ENCODE measurements around the gene PHF21A.
"Not testable (repeated sequence)": the region's sequence is repeated elsewhere in the genome, so short reads cannot be mapped to it uniquely, and the experiment has no call there.

PHF21A gene

DNA sequence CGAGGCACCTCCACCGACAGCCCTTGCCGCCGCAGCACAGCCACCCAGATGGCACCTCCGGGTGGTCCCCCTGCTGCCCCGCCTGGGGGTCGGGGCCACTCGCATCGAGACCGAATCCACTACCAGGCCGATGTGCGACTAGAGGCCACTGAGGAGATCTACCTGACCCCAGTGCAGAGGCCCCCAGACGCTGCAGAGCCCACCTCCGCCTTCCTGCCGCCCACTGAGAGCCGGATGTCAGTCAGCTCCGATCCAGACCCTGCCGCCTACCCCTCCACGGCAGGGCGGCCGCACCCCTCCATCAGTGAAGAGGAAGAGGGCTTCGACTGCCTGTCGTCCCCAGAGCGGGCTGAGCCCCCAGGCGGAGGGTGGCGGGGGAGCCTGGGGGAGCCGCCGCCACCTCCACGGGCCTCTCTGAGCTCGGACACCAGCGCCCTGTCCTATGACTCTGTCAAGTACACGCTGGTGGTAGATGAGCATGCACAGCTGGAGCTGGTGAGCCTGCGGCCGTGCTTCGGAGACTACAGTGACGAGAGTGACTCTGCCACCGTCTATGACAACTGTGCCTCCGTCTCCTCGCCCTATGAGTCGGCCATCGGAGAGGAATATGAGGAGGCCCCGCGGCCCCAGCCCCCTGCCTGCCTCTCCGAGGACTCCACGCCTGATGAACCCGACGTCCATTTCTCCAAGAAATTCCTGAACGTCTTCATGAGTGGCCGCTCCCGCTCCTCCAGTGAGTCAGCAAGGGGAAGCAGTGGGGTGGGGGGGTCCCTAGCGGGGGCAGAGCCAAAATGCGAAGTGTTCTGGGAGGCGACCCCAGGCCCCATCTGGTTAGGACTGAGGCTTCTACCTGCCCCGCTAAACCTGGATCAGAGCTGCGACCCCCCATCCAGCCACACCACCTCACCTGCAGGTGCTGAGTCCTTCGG lies 218.5 kb downstream of the PHF21A start:
- H3K36me3 ChIP-seq (ENCODE audit: control insufficient read depth in 2 of 2, insufficient read depth in 2 of 2, low read length in 2 of 2) = peaks cover 0 to 12% of the 10 kb centered on the region in 2 donors
- no peaks in the 10 kb centered on the region for H3K9me3 ChIP-seq (ENCODE audit: control insufficient read depth in 2 of 2, low read length in 2 of 2)
- H3K27me3 ChIP-seq (ENCODE audit: control insufficient read depth in 1 of 2, insufficient read depth in 2 of 2, low read length in 2 of 2) = no peaks in the 10 kb centered on the region
- no peak overlapping the region for H3K27ac ChIP-seq (ENCODE audit: low read length)
- peaks cover 23% of the 10 kb centered on the region for H3K4me1 ChIP-seq (ENCODE audit: control insufficient read depth, insufficient read depth, low read length)
- H3K9ac ChIP-seq (ENCODE audit: low read length in 2 of 2) = no peak overlapping the region
- no peak overlapping the region for H3K4me3 ChIP-seq (ENCODE audit: low read length in 2 of 2)

GRCh38 chr11:45901626-45902025 lies 219.6 kb downstream of the PHF21A start:
- no peaks in the 10 kb centered on the region for H3K9me3 ChIP-seq (ENCODE audit: control insufficient read depth in 2 of 2, low read length in 2 of 2)
- no peak overlapping the region for H3K27ac ChIP-seq (ENCODE audit: low read length)
- H3K36me3 ChIP-seq (ENCODE audit: control insufficient read depth in 2 of 2, insufficient read depth in 2 of 2, low read length in 2 of 2) = peaks cover 0 to 12% of the 10 kb centered on the region in 2 donors
- peaks cover 21% of the 10 kb centered on the region for H3K4me1 ChIP-seq (ENCODE audit: control insufficient read depth, insufficient read depth, low read length)
- no peak overlapping the region for H3K9ac ChIP-seq (ENCODE audit: low read length in 2 of 2)
- H3K27me3 ChIP-seq (ENCODE audit: control insufficient read depth in 1 of 2, insufficient read depth in 2 of 2, low read length in 2 of 2) = no peaks in the 10 kb centered on the region
- no peak overlapping the region for H3K4me3 ChIP-seq (ENCODE audit: low read length in 2 of 2)

GRCh38 chr11:45900916-45901617 lies 220.2 kb downstream of the PHF21A start:
- Histone ChIP-seq H3K4me1 (ENCODE audit: control insufficient read depth, insufficient read depth, low read length) (peaks cover 21% of the 10 kb centered on the region), H3K27ac (ENCODE audit: low read length) (no peak overlapping the region), H3K9ac (ENCODE audit: low read length in 2 of 2) (peak overlapping the region; percentile 50 to 69), H3K27me3 (ENCODE audit: control insufficient read depth in 1 of 2, insufficient read depth in 2 of 2, low read length in 2 of 2) (no peaks in the 10 kb centered on the region), H3K36me3 (ENCODE audit: control insufficient read depth in 2 of 2, insufficient read depth in 2 of 2, low read length in 2 of 2) (peaks cover 0 to 12% of the 10 kb centered on the region in 2 donors), H3K9me3 (ENCODE audit: control insufficient read depth in 2 of 2, low read length in 2 of 2) (no peaks in the 10 kb centered on the region), H3K4me3 (ENCODE audit: low read length in 2 of 2) (peak overlapping the region; percentile 57 to 80)

DNA sequence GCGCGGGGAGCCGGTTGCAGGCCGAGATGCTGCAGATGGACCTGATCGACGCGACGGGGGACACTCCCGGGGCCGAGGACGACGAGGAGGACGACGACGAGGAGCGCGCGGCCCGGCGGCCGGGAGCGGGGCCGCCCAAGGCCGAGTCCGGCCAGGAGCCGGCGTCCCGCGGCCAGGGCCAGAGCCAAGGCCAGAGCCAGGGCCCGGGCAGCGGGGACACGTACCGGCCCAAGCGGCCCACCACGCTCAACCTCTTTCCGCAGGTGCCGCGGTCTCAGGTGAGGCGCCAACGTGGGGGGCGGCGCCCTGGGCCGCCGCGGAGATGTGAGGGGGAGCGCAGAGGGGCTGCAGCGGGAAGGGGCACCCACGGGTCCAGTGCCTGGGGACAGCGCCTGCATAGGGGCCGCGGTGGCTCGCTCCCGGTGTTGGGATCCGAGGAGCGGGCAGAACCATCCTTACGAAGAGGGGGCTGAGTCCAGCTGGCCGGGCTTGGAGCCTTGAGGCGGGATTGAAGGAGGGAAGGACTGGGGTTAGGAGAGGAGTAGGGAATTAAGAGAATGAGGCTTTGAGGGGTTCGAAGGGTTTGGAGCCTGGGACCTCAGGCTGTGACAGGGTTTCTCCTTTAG lies 221.0 kb downstream of the PHF21A start:
- not testable (repeated sequence) for H3K27ac ChIP-seq (ENCODE audit: low read length); H3K9me3 ChIP-seq (ENCODE audit: control insufficient read depth in 2 of 2, low read length in 2 of 2); H3K27me3 ChIP-seq (ENCODE audit: control insufficient read depth in 1 of 2, insufficient read depth in 2 of 2, low read length in 2 of 2)
- Histone ChIP-seq H3K4me3 (ENCODE audit: low read length in 2 of 2) (peak overlapping the region; percentile 57 to 80), H3K36me3 (ENCODE audit: control insufficient read depth in 2 of 2, insufficient read depth in 2 of 2, low read length in 2 of 2) (peaks cover 0 to 12% of the 10 kb centered on the region in 2 donors), H3K4me1 (ENCODE audit: control insufficient read depth, insufficient read depth, low read length) (peaks cover 21% of the 10 kb centered on the region), H3K9ac (ENCODE audit: low read length in 2 of 2) (peak overlapping the region; percentile 50 to 69)

DNA sequence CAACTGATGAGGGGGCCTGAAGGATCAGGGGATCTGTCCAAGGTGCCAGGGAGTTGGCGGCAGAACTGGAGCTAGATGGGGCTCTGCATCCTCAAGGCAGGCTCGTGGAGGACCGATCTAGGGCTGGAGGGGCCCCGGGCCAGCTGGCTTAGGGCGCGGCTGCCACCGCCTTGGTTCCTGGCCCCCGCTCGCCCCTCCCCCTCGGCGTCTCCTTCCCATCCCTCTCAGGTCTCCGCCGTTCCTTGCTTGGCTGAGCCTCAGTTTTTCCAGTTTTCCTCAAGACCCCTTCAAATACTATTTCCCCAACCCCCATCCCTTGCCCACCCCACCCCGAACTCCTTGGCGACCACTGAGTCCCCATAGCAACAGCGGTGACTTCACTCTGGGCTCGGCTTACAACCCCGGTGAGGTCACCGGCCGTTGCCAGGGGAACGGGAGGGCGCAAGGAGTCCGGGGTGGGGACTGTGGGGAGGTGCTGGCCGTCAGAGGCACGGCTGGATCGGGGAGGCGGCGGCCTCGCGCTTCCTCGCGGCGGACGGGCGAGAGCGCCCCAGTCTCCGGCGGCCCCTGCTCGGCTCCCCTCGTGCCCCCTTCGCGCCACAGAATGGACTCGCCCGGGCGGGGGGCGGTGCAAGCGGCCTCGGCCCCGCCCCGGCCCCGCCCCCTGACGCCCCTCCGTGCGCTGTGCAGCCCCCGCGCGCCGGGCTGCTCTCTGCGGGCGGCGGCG lies 221.6 kb downstream of the PHF21A start:
- peaks cover 0 to 10% of the 10 kb centered on the region in 2 donors for H3K36me3 ChIP-seq (ENCODE audit: control insufficient read depth in 2 of 2, insufficient read depth in 2 of 2, low read length in 2 of 2)
- no peaks in the 10 kb centered on the region for H3K9me3 ChIP-seq (ENCODE audit: control insufficient read depth in 2 of 2, low read length in 2 of 2)
- peaks cover 21% of the 10 kb centered on the region for H3K4me1 ChIP-seq (ENCODE audit: control insufficient read depth, insufficient read depth, low read length)
- H3K27ac ChIP-seq (ENCODE audit: low read length) = no peak overlapping the region
- peak overlapping the region; percentile 57 to 80 for H3K4me3 ChIP-seq (ENCODE audit: low read length in 2 of 2)
- peak overlapping the region in 1 of 2 donors; percentile 13 for H3K9ac ChIP-seq (ENCODE audit: low read length in 2 of 2)
- H3K27me3 ChIP-seq (ENCODE audit: control insufficient read depth in 1 of 2, insufficient read depth in 2 of 2, low read length in 2 of 2) = no peaks in the 10 kb centered on the region

DNA sequence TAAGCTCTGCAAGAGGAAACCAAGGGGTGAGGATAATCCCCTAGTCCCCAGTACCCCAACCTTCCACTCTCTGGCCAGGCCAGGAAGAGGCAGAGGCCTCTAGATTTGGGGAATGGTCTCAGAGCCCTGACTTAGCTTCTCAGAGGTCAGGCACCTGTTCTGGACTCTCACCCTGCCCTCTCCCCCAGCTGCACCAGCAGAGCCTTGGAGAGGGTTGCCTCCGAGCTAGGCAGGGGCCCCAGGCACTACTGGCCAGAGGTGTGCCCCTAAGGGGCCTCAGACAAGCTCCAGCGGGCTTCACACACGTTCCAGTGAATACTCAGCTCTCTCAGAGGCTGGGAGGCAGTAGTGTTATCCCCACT lies 222.2 kb downstream of the PHF21A start:
- no peaks in the 10 kb centered on the region for H3K27me3 ChIP-seq (ENCODE audit: control insufficient read depth in 1 of 2, insufficient read depth in 2 of 2, low read length in 2 of 2)
- H3K9ac ChIP-seq (ENCODE audit: low read length in 2 of 2) = peak overlapping the region in 1 of 2 donors; percentile 13
- H3K4me1 ChIP-seq (ENCODE audit: control insufficient read depth, insufficient read depth, low read length) = peaks cover 21% of the 10 kb centered on the region
- H3K27ac ChIP-seq (ENCODE audit: low read length) = no peak overlapping the region
- no peaks in the 10 kb centered on the region for H3K9me3 ChIP-seq (ENCODE audit: control insufficient read depth in 2 of 2, low read length in 2 of 2)
- peaks cover 0 to 7% of the 10 kb centered on the region in 2 donors for H3K36me3 ChIP-seq (ENCODE audit: control insufficient read depth in 2 of 2, insufficient read depth in 2 of 2, low read length in 2 of 2)
- peak overlapping the region; percentile 57 to 80 for H3K4me3 ChIP-seq (ENCODE audit: low read length in 2 of 2)

- no peak overlapping the region for H3K9ac ChIP-seq (ENCODE audit: low read length in 2 of 2)
- H3K4me1 ChIP-seq (ENCODE audit: control insufficient read depth, insufficient read depth, low read length) = peaks cover 21% of the 10 kb centered on the region
- no peaks in the 10 kb centered on the region for H3K9me3 ChIP-seq (ENCODE audit: control insufficient read depth in 2 of 2, low read length in 2 of 2)
- no peak overlapping the region for H3K27ac ChIP-seq (ENCODE audit: low read length)
- no peaks in the 10 kb centered on the region for H3K27me3 ChIP-seq (ENCODE audit: control insufficient read depth in 1 of 2, insufficient read depth in 2 of 2, low read length in 2 of 2)
- H3K4me3 ChIP-seq (ENCODE audit: low read length in 2 of 2) = no peak overlapping the region
- no peaks in the 10 kb centered on the region for H3K36me3 ChIP-seq (ENCODE audit: control insufficient read depth in 2 of 2, insufficient read depth in 2 of 2, low read length in 2 of 2)
Measured at GRCh38 chr11:45897556-45897955, 223.7 kb downstream of the PHF21A start.

- no peak overlapping the region for H3K4me3 ChIP-seq (ENCODE audit: low read length in 2 of 2)
- no peaks in the 10 kb centered on the region for H3K9me3 ChIP-seq (ENCODE audit: control insufficient read depth in 2 of 2, low read length in 2 of 2)
- H3K27ac ChIP-seq (ENCODE audit: low read length) = no peak overlapping the region
- H3K9ac ChIP-seq (ENCODE audit: low read length in 2 of 2) = no peak overlapping the region
- no peaks in the 10 kb centered on the region for H3K27me3 ChIP-seq (ENCODE audit: control insufficient read depth in 1 of 2, insufficient read depth in 2 of 2, low read length in 2 of 2)
- peaks cover 21% of the 10 kb centered on the region for H3K4me1 ChIP-seq (ENCODE audit: control insufficient read depth, insufficient read depth, low read length)
- no peaks in the 10 kb centered on the region for H3K36me3 ChIP-seq (ENCODE audit: control insufficient read depth in 2 of 2, insufficient read depth in 2 of 2, low read length in 2 of 2)
Measured at GRCh38 chr11:45896422-45896984, 224.8 kb downstream of the PHF21A start.

DNA sequence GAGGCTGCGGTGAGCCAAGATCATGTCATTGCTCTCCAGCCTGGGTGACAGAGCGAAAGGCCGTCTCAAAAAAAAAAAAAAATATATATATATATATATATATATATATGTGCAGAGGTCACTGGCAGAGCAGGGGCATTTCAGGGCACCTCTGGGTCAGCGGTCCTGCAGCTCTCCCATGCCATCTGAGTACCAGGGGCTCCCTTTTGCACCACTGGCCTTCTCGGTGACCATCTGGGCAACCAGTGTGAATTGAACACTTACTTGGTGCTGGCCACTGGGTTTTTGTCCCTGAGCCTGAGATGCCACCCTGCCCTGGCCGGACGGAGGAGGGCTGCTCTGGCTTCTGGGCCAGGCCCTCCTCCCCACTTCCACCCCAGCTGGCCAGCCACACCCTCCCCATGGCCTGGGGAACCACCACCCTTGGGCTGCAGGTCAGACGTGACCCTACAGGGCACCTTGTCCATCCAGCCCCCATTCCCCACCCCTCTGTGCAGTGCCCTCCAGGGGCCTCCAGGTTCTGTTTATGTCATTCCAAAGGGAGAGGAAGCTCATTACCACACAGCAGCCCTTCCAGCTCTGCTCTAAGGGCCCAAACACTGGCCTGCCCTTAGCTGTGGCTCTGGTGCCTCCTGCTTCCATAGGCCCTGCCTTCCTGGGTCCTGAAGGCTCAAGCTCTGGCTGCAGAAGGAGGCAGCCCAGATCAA lies 225.5 kb downstream of the PHF21A start:
- H3K27ac ChIP-seq (ENCODE audit: low read length) = no peak overlapping the region
- no peak overlapping the region for H3K9ac ChIP-seq (ENCODE audit: low read length in 2 of 2)
- H3K9me3 ChIP-seq (ENCODE audit: control insufficient read depth in 2 of 2, low read length in 2 of 2) = no peaks in the 10 kb centered on the region
- no peaks in the 10 kb centered on the region for H3K36me3 ChIP-seq (ENCODE audit: control insufficient read depth in 2 of 2, insufficient read depth in 2 of 2, low read length in 2 of 2)
- H3K4me3 ChIP-seq (ENCODE audit: low read length in 2 of 2) = no peak overlapping the region
- H3K27me3 ChIP-seq (ENCODE audit: control insufficient read depth in 1 of 2, insufficient read depth in 2 of 2, low read length in 2 of 2) = no peaks in the 10 kb centered on the region
- peaks cover 15% of the 10 kb centered on the region for H3K4me1 ChIP-seq (ENCODE audit: control insufficient read depth, insufficient read depth, low read length)

Data from stomach smooth muscle (tissue), 2 donors.